ENCODE results near the gene NFKB2.
A peak's percentile ranks its signal among the peaks of the same experiment; 100 is the strongest.

Gene NFKB2

DNA sequence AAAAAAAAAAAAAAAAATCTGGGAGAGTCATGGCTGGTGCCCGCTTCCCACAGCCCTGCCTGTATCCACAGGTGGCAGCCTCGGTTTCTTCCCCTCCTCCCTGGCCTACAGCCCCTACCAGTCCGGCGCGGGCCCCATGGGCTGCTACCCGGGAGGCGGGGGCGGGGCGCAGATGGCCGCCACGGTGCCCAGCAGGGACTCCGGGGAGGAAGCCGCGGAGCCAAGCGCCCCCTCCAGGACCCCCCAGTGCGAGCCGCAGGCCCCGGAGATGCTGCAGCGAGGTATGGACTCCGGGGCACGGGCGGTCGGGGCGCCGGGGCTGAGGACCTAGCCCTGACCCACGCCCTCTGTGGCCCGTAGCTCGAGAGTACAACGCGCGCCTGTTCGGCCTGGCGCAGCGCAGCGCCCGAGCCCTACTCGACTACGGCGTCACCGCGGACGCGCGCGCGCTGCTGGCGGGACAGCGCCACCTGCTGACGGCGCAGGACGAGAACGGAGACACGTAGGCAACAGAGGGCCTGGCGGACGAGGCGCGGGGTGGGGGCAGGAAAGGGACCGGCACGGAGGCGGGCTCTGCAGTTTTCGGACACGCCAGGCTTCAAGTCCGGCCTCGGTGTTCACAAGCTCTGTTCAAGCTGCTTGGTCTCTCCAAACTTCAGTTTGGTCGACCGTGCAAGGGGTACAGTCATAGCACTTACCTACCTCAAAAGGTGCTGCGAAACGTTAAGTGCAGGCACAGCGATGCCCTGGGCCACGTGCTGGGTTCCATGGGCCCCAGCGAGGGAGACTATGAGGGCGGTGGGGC lies 3.9 kb downstream of the NFKB2 start:
- Histone ChIP-seq H3K27ac (peak overlapping the region; percentile 91 to 96), H3K4me3 (peak overlapping the region; percentile 89)
- DNase-seq (ENCODE audit: low spot score), result peak; percentile 85
- TF ChIP-seq, protein P1, sequence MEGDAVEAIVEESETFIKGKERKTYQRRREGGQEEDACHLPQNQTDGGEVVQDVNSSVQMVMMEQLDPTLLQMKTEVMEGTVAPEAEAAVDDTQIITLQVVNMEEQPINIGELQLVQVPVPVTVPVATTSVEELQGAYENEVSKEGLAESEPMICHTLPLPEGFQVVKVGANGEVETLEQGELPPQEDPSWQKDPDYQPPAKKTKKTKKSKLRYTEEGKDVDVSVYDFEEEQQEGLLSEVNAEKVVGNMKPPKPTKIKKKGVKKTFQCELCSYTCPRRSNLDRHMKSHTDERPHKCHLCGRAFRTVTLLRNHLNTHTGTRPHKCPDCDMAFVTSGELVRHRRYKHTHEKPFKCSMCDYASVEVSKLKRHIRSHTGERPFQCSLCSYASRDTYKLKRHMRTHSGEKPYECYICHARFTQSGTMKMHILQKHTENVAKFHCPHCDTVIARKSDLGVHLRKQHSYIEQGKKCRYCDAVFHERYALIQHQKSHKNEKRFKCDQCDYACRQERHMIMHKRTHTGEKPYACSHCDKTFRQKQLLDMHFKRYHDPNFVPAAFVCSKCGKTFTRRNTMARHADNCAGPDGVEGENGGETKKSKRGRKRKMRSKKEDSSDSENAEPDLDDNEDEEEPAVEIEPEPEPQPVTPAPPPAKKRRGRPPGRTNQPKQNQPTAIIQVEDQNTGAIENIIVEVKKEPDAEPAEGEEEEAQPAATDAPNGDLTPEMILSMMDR (IDR thresholded peaks at IDR 0.05), result peak; percentile 90

DNA sequence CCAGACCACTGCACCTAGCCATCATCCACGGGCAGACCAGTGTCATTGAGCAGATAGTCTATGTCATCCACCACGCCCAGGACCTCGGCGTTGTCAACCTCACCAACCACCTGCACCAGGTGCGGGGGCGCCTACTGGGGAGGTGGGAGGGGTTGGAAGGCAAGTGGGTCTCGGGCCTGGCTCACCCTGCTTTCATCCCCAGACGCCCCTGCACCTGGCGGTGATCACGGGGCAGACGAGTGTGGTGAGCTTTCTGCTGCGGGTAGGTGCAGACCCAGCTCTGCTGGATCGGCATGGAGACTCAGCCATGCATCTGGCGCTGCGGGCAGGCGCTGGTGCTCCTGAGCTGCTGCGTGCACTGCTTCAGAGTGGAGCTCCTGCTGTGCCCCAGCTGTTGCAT lies 4.6 kb downstream of the NFKB2 start:
- Histone ChIP-seq H3K4me3 (peak overlapping the region; percentile 89), H3K27ac (peak overlapping the region in 1 of 2 donors; percentile 96)
- TF ChIP-seq, protein P1 (IDR thresholded peaks at IDR 0.05), result no peak
- no peak for DNase-seq (ENCODE audit: low spot score)

DNA sequence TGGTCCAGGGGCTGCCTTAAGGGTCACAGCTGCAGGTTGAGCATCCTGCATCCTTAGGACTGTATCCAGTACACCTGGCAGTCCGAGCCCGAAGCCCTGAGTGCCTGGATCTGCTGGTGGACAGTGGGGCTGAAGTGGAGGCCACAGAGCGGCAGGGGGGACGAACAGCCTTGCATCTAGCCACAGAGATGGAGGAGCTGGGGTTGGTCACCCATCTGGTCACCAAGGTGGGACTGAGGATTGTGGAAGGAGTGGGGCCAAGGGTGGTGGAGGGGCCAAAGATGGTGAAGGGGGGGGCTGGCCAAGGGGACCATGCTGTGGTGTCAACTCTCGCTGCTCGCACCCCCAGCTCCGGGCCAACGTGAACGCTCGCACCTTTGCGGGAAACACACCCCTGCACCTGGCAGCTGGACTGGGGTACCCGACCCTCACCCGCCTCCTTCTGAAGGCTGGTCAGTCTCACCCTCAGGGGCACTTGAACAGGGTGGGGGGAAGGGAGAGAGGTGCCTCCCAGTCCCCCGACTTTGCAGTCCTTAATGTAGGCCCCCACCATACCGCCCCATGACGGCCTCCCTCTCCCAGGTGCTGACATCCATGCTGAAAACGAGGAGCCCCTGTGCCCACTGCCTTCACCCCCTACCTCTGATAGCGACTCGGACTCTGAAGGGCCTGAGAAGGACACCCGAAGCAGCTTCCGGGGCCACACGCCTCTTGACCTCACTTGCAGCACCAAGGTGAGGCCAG lies 5.3 kb downstream of the NFKB2 start:
- DNase-seq (ENCODE audit: low spot score), result no peak
- H3K27ac ChIP-seq, result no peak overlapping the region
- TF ChIP-seq, protein P1 (IDR thresholded peaks at IDR 0.05), result no peak
- no peak overlapping the region for H3K4me3 ChIP-seq

DNA sequence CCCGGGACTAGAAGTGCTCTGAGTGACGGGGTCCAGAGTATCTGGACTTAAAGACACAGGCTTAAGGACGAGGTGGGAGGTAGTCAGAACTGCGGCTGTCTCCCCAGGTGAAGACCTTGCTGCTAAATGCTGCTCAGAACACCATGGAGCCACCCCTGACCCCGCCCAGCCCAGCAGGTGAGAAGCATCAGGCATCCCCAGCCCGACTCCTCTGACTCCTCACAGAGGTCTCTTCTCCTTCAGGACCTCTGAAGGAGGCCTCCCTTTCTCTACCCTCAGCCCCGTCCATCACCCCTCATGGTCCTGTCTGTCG lies 5.8 kb downstream of the NFKB2 start:
- no peak for DNase-seq (ENCODE audit: low spot score)
- no peak overlapping the region for H3K4me3 ChIP-seq
- TF ChIP-seq, protein P1 (IDR thresholded peaks at IDR 0.05), result no peak
- no peak overlapping the region for H3K27ac ChIP-seq

DNA sequence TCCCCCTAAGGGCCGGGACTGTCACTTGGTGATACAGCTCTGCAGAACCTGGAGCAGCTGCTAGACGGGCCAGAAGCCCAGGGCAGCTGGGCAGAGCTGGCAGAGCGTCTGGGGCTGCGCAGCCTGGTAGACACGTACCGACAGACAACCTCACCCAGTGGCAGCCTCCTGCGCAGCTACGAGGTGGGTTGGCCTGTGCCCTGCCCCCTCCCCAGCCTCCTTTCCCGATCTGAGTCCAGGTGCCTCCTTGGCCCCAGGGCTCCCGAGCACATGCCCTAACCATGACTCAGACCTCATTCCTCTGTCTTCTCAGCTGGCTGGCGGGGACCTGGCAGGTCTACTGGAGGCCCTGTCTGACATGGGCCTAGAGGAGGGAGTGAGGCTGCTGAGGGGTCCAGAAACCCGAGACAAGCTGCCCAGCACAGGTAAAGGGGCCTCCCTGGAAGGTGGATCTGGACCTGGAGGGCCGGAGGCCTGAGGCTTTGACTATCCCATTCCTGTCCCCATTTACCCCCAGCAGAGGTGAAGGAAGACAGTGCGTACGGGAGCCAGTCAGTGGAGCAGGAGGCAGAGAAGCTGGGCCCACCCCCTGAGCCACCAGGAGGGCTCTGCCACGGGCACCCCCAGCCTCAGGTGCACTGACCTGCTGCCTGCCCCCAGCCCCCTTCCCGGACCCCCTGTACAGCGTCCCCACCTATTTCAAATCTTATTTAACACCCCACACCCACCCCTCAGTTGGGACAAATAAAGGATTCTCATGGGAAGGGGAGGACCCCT lies 6.4 kb downstream of the NFKB2 start:
- TF ChIP-seq, protein P1 (IDR thresholded peaks at IDR 0.05), result no peak
- Histone ChIP-seq H3K4me3 (no peak overlapping the region), H3K27ac (no peak overlapping the region)
- no peak for DNase-seq (ENCODE audit: low spot score)

DNA sequence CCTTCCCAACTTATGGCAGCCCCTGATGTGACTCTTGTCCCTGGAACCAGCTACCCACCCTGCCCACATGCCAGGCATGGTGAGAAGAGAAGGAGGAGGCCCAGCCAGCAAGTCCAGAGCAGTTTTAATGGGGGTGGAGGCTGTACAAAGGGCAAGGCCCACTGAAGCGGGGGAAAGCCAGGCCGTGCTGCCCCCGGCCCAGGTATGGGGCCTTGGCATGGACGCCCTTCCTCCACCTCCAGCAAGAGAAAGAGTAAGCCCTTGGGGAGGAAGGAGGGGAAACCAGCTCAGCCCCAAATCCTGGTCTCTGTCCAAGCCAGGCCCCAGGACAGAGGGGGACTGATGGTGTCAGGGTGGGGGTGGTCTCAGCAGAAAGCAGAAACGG lies 7.0 kb downstream of the NFKB2 start:
- H3K4me3 ChIP-seq, result no peak overlapping the region
- TF ChIP-seq, protein P1 (IDR thresholded peaks at IDR 0.05), result no peak
- no peak for DNase-seq (ENCODE audit: low spot score)
- no peak overlapping the region for H3K27ac ChIP-seq

Measured in coronary artery (tissue), 2 donors.